Neural progenitor cell (in vitro differentiated cells): Measurements from ENCODE around the gene ADCY3. TPM values are rescaled to one million over a fixed set of nuclear protein-coding genes. Genes with fewer than 3 reads are reported as not detected.

Experiments
- DNase-seq: peaks from one replicate; pipeline ENCODE4 v3.0.0-alpha.2; 2016; ENCODE audit warnings: low spot score
- H2AFZ ChIP-seq: fragments of 200-600 bp; sonication (generic); replicated peaks from 2 replicates; pipeline ENCODE4 v1.6.1; 2016; ENCODE audit warnings: antibody characterized with exemption
- H3F3A ChIP-seq: fragments of 200-600 bp; sonication (generic); 2 replicates; pipeline ENCODE4 v1.6.1; 2016; ENCODE audit warnings: antibody characterized with exemption, low read depth
- H3K27ac ChIP-seq: fragments of 200-600 bp; sonication (generic); 2 replicates; pipeline ENCODE4 v1.5.1; 2016; ENCODE audit warnings: mild to moderate bottlenecking
- H3K27me3 ChIP-seq: fragments of 200-600 bp; sonication (generic); 2 replicates; pipeline ENCODE4 v1.6.1; 2016; ENCODE audit warnings: mild to moderate bottlenecking, moderate library complexity
- H3K36me3 ChIP-seq: fragments of 200-600 bp; sonication (generic); 2 replicates; pipeline ENCODE4 v1.5.1; 2016
- H3K4me1 ChIP-seq: fragments of 200-600 bp; sonication (generic); 2 replicates; pipeline ENCODE4 v1.6.1; 2016; ENCODE audit warnings: mixed run types
- H3K4me2 ChIP-seq: fragments of 200-600 bp; sonication (generic); 2 replicates; pipeline ENCODE4 v1.6.1; 2016
- H3K4me3 ChIP-seq: fragments of 200-600 bp; sonication (generic); 2 replicates; pipeline ENCODE4 v1.5.1; 2016
- H3K79me2 ChIP-seq: fragments of 200-600 bp; sonication (generic); 2 replicates; pipeline ENCODE4 v1.6.1; 2016; ENCODE audit warnings: low read depth
- H3K9ac ChIP-seq: fragments of 200-600 bp; sonication (generic); 2 replicates; pipeline ENCODE4 v1.6.1; 2016
- H3K9me3 ChIP-seq: fragments of 200-600 bp; sonication (generic); 2 replicates; pipeline ENCODE4 v1.5.1; 2016; ENCODE audit warnings: low read depth
- H4K20me1 ChIP-seq: fragments of 200-600 bp; sonication (generic); 2 replicates; pipeline ENCODE4 v1.6.1; 2016; ENCODE audit warnings: low read depth
- H3K27ac Mint-ChIP-seq: 3 replicates; pipeline ENCODE4 v1.8.0; 2021; ENCODE audit warnings: mixed read lengths
- H3K27me3 Mint-ChIP-seq: 2 replicates; pipeline ENCODE4 v1.8.0; 2022; ENCODE audit warnings: low read depth, mild to moderate bottlenecking, inconsistent platforms, moderate library complexity, mixed read lengths; ENCODE audit not compliant: insufficient read depth
- H3K36me3 Mint-ChIP-seq: 3 replicates; pipeline ENCODE4 v1.8.0; 2021; ENCODE audit warnings: mixed read lengths
- H3K4me1 Mint-ChIP-seq: 3 replicates; pipeline ENCODE4 v1.8.0; 2021; ENCODE audit warnings: mixed read lengths
- H3K4me3 Mint-ChIP-seq: 3 replicates; pipeline ENCODE4 v1.8.0; 2021; ENCODE audit warnings: mild to moderate bottlenecking, moderate library complexity, mixed read lengths
- H3K9me3 Mint-ChIP-seq: 3 replicates; pipeline ENCODE4 v1.8.0; 2020; ENCODE audit warnings: mixed read lengths
- EZH2 ChIP-seq: fragments of 200-600 bp; sonication (generic); IDR thresholded peaks from 2 replicates; pipeline ENCODE4 v1.6.1; 2017; ENCODE audit warnings: antibody characterized with exemption, mild to moderate bottlenecking, moderate library complexity
- EZH2phosphoT487 ChIP-seq: fragments of 200-600 bp; sonication (generic); IDR thresholded peaks from 2 replicates; pipeline ENCODE4 v1.6.1; 2017; ENCODE audit warnings: antibody characterized with exemption
- total RNA-seq: library from RNA; depleted of rRNA; stranded (reverse); fragments of >200 nt; gene quantifications from 2 replicates; pipeline ENCODE4 v1.2.3, GENCODE V29; 2015; ENCODE audit warnings: low replicate concordance
- TF ChIP-seq, protein P1 (sequence below): fragments of 200-600 bp; sonication (generic); IDR thresholded peaks from 2 replicates; pipeline ENCODE4 v1.5.1; 2017; ENCODE audit warnings: antibody characterized with exemption, mild to moderate bottlenecking

Gene ADCY3
- total RNA-seq, 1 donor from 2014 or later: 25.3 TPM

- no peaks in the 10 kb centered on the region for H3K36me3 ChIP-seq
- H3K9me3 ChIP-seq: no peaks in the 10 kb centered on the region
- H3K27me3 Mint-ChIP-seq: no peaks in the 10 kb centered on the region
- no peak overlapping the region for H2AFZ ChIP-seq
- no peaks in the 10 kb centered on the region for H3F3A ChIP-seq
- H3K27ac Mint-ChIP-seq: no peak overlapping the region
- no peak for TF ChIP-seq EZH2phosphoT487
- TF ChIP-seq EZH2: no peak
- H4K20me1 ChIP-seq: no peaks in the 10 kb centered on the region
- no peaks in the 10 kb centered on the region for H3K27me3 ChIP-seq
- H3K27ac ChIP-seq: no peak overlapping the region
- H3K4me2 ChIP-seq: no peak overlapping the region
- peaks cover 11% of the 10 kb centered on the region for H3K4me1 ChIP-seq
- no peak for DNase-seq
- H3K4me3 Mint-ChIP-seq: no peak overlapping the region
- H3K79me2 ChIP-seq: no peaks in the 10 kb centered on the region
- H3K9me3 Mint-ChIP-seq: no peaks in the 10 kb centered on the region
- H3K4me3 ChIP-seq: no peak overlapping the region
- H3K36me3 Mint-ChIP-seq: peaks cover 8% of the 10 kb centered on the region
- H3K4me1 Mint-ChIP-seq: peaks cover 8% of the 10 kb centered on the region
- H3K9ac ChIP-seq: no peak overlapping the region
Measured at GRCh38 chr2:24858996-24859395, 61.0 kb downstream of the ADCY3 start.

GRCh38 chr2:24857746-24858145 is 62.3 kb downstream of the ADCY3 start:
- Histone ChIP-seq H4K20me1 (no peaks in the 10 kb centered on the region), H3K9ac (no peak overlapping the region), H2AFZ (no peak overlapping the region), H3K4me3 (no peak overlapping the region), H3K9me3 (no peaks in the 10 kb centered on the region), H3F3A (no peaks in the 10 kb centered on the region), H3K36me3 (no peaks in the 10 kb centered on the region), H3K4me2 (no peak overlapping the region), H3K27ac (no peak overlapping the region), H3K79me2 (no peaks in the 10 kb centered on the region), H3K27me3 (no peaks in the 10 kb centered on the region), H3K4me1 (peaks cover 11% of the 10 kb centered on the region)
- peaks cover 8% of the 10 kb centered on the region for H3K4me1 Mint-ChIP-seq
- peaks cover under 1% of the 10 kb centered on the region for H3K27me3 Mint-ChIP-seq
- peaks cover 5% of the 10 kb centered on the region for H3K36me3 Mint-ChIP-seq
- TF ChIP-seq EZH2phosphoT487 (no peak), EZH2 (no peak)
- TF ChIP-seq, protein P1, sequence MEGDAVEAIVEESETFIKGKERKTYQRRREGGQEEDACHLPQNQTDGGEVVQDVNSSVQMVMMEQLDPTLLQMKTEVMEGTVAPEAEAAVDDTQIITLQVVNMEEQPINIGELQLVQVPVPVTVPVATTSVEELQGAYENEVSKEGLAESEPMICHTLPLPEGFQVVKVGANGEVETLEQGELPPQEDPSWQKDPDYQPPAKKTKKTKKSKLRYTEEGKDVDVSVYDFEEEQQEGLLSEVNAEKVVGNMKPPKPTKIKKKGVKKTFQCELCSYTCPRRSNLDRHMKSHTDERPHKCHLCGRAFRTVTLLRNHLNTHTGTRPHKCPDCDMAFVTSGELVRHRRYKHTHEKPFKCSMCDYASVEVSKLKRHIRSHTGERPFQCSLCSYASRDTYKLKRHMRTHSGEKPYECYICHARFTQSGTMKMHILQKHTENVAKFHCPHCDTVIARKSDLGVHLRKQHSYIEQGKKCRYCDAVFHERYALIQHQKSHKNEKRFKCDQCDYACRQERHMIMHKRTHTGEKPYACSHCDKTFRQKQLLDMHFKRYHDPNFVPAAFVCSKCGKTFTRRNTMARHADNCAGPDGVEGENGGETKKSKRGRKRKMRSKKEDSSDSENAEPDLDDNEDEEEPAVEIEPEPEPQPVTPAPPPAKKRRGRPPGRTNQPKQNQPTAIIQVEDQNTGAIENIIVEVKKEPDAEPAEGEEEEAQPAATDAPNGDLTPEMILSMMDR: no peak
- no peak overlapping the region for H3K27ac Mint-ChIP-seq
- no peak overlapping the region for H3K4me3 Mint-ChIP-seq
- no peaks in the 10 kb centered on the region for H3K9me3 Mint-ChIP-seq
- no peak for DNase-seq

DNA sequence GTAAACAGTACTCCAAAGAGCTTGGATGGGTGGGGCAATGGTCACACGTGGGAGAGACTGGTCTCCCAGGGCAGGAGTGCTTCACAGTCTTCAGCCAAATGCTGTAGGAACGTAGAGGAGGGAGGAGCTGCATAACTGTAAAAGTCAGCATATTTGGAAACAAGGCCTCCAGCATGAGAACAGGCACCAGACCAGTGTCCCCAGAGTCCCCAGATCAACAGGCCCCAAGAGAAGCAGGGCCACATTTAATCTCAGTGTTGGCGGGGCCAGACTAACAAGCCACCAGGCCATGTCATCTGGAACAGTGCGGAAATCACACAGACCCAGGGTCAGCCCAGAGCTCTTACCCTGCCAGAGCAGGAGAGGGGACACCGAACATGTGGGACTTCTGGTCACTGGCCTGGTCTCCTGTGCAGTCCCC is 63.2 kb downstream of the ADCY3 start:
- Mint-ChIP-seq H3K36me3 (peaks cover 4% of the 10 kb centered on the region), H3K4me1 (peaks cover 8% of the 10 kb centered on the region), H3K27ac (peak overlapping the region; percentile 71), H3K27me3 (peaks cover 3% of the 10 kb centered on the region), H3K4me3 (no peak overlapping the region), H3K9me3 (no peaks in the 10 kb centered on the region)
- Histone ChIP-seq H3K27ac (no peak overlapping the region), H2AFZ (no peak overlapping the region), H3K4me1 (peaks cover 11% of the 10 kb centered on the region), H3K4me3 (no peak overlapping the region), H3F3A (no peaks in the 10 kb centered on the region), H3K36me3 (no peaks in the 10 kb centered on the region), H4K20me1 (no peaks in the 10 kb centered on the region), H3K9ac (no peak overlapping the region), H3K4me2 (no peak overlapping the region), H3K27me3 (no peaks in the 10 kb centered on the region), H3K9me3 (no peaks in the 10 kb centered on the region), H3K79me2 (no peaks in the 10 kb centered on the region)
- TF ChIP-seq, protein P1: no peak
- no peak for TF ChIP-seq EZH2phosphoT487
- no peak for TF ChIP-seq EZH2
- no peak for DNase-seq

GRCh38 chr2:24855726-24856125 is 64.3 kb downstream of the ADCY3 start:
- H3K27ac Mint-ChIP-seq: no peak overlapping the region
- no peak overlapping the region for H3K4me2 ChIP-seq
- peak overlapping the region; percentile 72 for H3K27ac ChIP-seq

More at GRCh38 chr2:24855726-24856125, 64.3 kb downstream of the ADCY3 start:
- peaks cover 6% of the 10 kb centered on the region for H3K27me3 Mint-ChIP-seq
- no peak overlapping the region for H3K4me3 Mint-ChIP-seq
- Histone ChIP-seq H3K27me3 (no peaks in the 10 kb centered on the region), H3K4me1 (peaks cover 11% of the 10 kb centered on the region), H3K36me3 (no peaks in the 10 kb centered on the region), H3K9me3 (no peaks in the 10 kb centered on the region), H3K79me2 (no peaks in the 10 kb centered on the region), H4K20me1 (no peaks in the 10 kb centered on the region), H3K9ac (no peak overlapping the region), H3F3A (no peaks in the 10 kb centered on the region), H3K4me3 (no peak overlapping the region), H2AFZ (no peak overlapping the region)
- H3K36me3 Mint-ChIP-seq: peaks cover 11% of the 10 kb centered on the region
- TF ChIP-seq, protein P1: no peak
- no peak for TF ChIP-seq EZH2
- TF ChIP-seq EZH2phosphoT487: no peak
- DNase-seq: peak; percentile 23
- H3K9me3 Mint-ChIP-seq: no peaks in the 10 kb centered on the region
- H3K4me1 Mint-ChIP-seq: peaks cover 8% of the 10 kb centered on the region
